ENCODE data around the gene TPP1.
A peak's percentile ranks its signal among the peaks of the same experiment; 100 is the strongest.

TPP1 gene

GRCh38 chr11:6663794-6664469 is 44.7 kb upstream of the TPP1 start:
- no peak overlapping the region for H3K4me3 Mint-ChIP-seq
- H3K4me1 Mint-ChIP-seq = peaks cover 17% of the 10 kb centered on the region
- H3K27ac Mint-ChIP-seq = peak overlapping the region; percentile 55 to 65 (median 58)
- H3K9me3 Mint-ChIP-seq = no peaks in the 10 kb centered on the region
- H3K27me3 Mint-ChIP-seq (ENCODE audit: low read depth) = peaks cover 4% of the 10 kb centered on the region
- H3K36me3 Mint-ChIP-seq (ENCODE audit: low read depth) = no peaks in the 10 kb centered on the region
- TF ChIP-seq CTCF (IDR thresholded peaks at IDR 0.05; ENCODE audit: unreplicated experiment in 3 of 3) = no peak

GRCh38 chr11:6660712-6661111 is 41.5 kb upstream of the TPP1 start:
- H3K4me1 Mint-ChIP-seq = peaks cover 26% of the 10 kb centered on the region
- H3K4me3 Mint-ChIP-seq = no peak overlapping the region
- H3K36me3 Mint-ChIP-seq (ENCODE audit: low read depth) = no peaks in the 10 kb centered on the region

GRCh38 chr11:6658647-6659046 is 39.4 kb upstream of the TPP1 start:
- Mint-ChIP-seq H3K27me3 (ENCODE audit: low read depth) (peaks cover 9% of the 10 kb centered on the region), H3K9me3 (no peaks in the 10 kb centered on the region), H3K4me1 (peaks cover 18% of the 10 kb centered on the region), H3K4me3 (no peak overlapping the region), H3K36me3 (ENCODE audit: low read depth) (no peaks in the 10 kb centered on the region), H3K27ac (no peak overlapping the region)
- TF ChIP-seq CTCF (IDR thresholded peaks at IDR 0.05; ENCODE audit: unreplicated experiment in 3 of 3) = no peak

More at GRCh38 chr11:6660712-6661111, 41.5 kb upstream of the TPP1 start:
- Mint-ChIP-seq H3K27ac (no peak overlapping the region), H3K27me3 (ENCODE audit: low read depth) (peaks cover 9% of the 10 kb centered on the region), H3K9me3 (no peaks in the 10 kb centered on the region)
- TF ChIP-seq CTCF (IDR thresholded peaks at IDR 0.05; ENCODE audit: unreplicated experiment in 3 of 3) = no peak

- Mint-ChIP-seq H3K4me1 (peaks cover 10% of the 10 kb centered on the region), H3K4me3 (peak overlapping the region; percentile 88 to 91 (median 90)), H3K36me3 (ENCODE audit: low read depth) (no peaks in the 10 kb centered on the region), H3K27me3 (ENCODE audit: low read depth) (peaks cover 4% of the 10 kb centered on the region), H3K27ac (peak overlapping the region; percentile 60 to 89 (median 85)), H3K9me3 (no peaks in the 10 kb centered on the region)
- TF ChIP-seq CTCF (IDR thresholded peaks at IDR 0.05; ENCODE audit: unreplicated experiment in 3 of 3) = no peak
Observed at GRCh38 chr11:6657346-6657745, 38.1 kb upstream of the TPP1 start.

GRCh38 chr11:6656936-6657335 is 37.7 kb upstream of the TPP1 start:
- no peak for TF ChIP-seq CTCF (IDR thresholded peaks at IDR 0.05; ENCODE audit: unreplicated experiment in 3 of 3)
- H3K36me3 Mint-ChIP-seq (ENCODE audit: low read depth) = no peaks in the 10 kb centered on the region
- H3K9me3 Mint-ChIP-seq = no peaks in the 10 kb centered on the region
- H3K4me1 Mint-ChIP-seq = peaks cover 10% of the 10 kb centered on the region
- H3K27ac Mint-ChIP-seq = peak overlapping the region; percentile 60 to 89 (median 85)
- peaks cover 4% of the 10 kb centered on the region for H3K27me3 Mint-ChIP-seq (ENCODE audit: low read depth)
- H3K4me3 Mint-ChIP-seq = peak overlapping the region; percentile 88 to 91 (median 90)

GRCh38 chr11:6656584-6656915 is 37.3 kb upstream of the TPP1 start:
- peak overlapping the region; percentile 88 to 91 (median 90) for H3K4me3 Mint-ChIP-seq
- H3K9me3 Mint-ChIP-seq = no peaks in the 10 kb centered on the region
- H3K36me3 Mint-ChIP-seq (ENCODE audit: low read depth) = no peaks in the 10 kb centered on the region
- peaks cover 10% of the 10 kb centered on the region for H3K4me1 Mint-ChIP-seq
- no peak for TF ChIP-seq CTCF (IDR thresholded peaks at IDR 0.05; ENCODE audit: unreplicated experiment in 3 of 3)
- H3K27ac Mint-ChIP-seq = peak overlapping the region; percentile 60 to 89 (median 85)
- peaks cover 4% of the 10 kb centered on the region for H3K27me3 Mint-ChIP-seq (ENCODE audit: low read depth)
